SK-N-SH (cell line): ENCODE results near the gene CYP46A1.

Source experiments
- NFIC ChIP-seq: IDR thresholded peaks from 2 replicates; pipeline ENCODE4 v1.4.0; 2012; ENCODE audit warnings: borderline replicate concordance
- SMC3 ChIP-seq: IDR thresholded peaks from 2 replicates; pipeline ENCODE4 v1.6.1; 2012; ENCODE audit warnings: low read depth, low read length, improper control_type of control experiment
- ZBTB33 ChIP-seq: IDR thresholded peaks from 2 replicates; pipeline ENCODE4 v1.4.0; 2012; ENCODE audit warnings: low read depth, borderline replicate concordance
- TF ChIP-seq, protein P1 (sequence below): fragments of 200-600 bp; sonication (generic); IDR thresholded peaks from 2 replicates; pipeline ENCODE4 v1.6.1; 2017; ENCODE audit warnings: antibody characterized with exemption, mild to moderate bottlenecking, moderate library complexity
- TF ChIP-seq, protein P2 (sequence below): IDR thresholded peaks from 2 replicates; pipeline ENCODE4 v1.6.1; 2012; ENCODE audit warnings: mild to moderate bottlenecking, low read depth, low read length, moderate library complexity

DNA sequence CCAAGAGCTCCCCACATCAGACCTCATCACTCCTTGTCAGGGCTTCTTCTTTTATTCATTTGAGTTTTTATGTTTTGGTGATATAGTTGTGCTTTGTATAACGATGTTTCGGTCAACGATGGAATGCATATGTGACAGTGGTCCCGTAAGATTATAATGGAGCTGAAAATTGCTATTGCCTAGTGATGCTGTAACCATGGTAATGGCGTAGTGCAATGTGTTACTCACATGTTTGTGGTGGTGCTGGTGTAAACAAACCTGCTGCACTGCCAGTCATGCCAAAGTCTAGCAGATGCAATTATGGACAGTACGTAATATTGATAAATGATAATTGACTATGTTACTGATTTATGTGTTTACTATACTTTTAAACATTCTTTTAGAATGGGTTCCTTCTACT, 16.3 kb downstream of the CYP46A1 start:
- TF ChIP-seq, protein P1, sequence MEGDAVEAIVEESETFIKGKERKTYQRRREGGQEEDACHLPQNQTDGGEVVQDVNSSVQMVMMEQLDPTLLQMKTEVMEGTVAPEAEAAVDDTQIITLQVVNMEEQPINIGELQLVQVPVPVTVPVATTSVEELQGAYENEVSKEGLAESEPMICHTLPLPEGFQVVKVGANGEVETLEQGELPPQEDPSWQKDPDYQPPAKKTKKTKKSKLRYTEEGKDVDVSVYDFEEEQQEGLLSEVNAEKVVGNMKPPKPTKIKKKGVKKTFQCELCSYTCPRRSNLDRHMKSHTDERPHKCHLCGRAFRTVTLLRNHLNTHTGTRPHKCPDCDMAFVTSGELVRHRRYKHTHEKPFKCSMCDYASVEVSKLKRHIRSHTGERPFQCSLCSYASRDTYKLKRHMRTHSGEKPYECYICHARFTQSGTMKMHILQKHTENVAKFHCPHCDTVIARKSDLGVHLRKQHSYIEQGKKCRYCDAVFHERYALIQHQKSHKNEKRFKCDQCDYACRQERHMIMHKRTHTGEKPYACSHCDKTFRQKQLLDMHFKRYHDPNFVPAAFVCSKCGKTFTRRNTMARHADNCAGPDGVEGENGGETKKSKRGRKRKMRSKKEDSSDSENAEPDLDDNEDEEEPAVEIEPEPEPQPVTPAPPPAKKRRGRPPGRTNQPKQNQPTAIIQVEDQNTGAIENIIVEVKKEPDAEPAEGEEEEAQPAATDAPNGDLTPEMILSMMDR, result no peak
- TF ChIP-seq ZBTB33, result no peak
- no peak for TF ChIP-seq SMC3
- no peak for TF ChIP-seq NFIC
- TF ChIP-seq, protein P2, sequence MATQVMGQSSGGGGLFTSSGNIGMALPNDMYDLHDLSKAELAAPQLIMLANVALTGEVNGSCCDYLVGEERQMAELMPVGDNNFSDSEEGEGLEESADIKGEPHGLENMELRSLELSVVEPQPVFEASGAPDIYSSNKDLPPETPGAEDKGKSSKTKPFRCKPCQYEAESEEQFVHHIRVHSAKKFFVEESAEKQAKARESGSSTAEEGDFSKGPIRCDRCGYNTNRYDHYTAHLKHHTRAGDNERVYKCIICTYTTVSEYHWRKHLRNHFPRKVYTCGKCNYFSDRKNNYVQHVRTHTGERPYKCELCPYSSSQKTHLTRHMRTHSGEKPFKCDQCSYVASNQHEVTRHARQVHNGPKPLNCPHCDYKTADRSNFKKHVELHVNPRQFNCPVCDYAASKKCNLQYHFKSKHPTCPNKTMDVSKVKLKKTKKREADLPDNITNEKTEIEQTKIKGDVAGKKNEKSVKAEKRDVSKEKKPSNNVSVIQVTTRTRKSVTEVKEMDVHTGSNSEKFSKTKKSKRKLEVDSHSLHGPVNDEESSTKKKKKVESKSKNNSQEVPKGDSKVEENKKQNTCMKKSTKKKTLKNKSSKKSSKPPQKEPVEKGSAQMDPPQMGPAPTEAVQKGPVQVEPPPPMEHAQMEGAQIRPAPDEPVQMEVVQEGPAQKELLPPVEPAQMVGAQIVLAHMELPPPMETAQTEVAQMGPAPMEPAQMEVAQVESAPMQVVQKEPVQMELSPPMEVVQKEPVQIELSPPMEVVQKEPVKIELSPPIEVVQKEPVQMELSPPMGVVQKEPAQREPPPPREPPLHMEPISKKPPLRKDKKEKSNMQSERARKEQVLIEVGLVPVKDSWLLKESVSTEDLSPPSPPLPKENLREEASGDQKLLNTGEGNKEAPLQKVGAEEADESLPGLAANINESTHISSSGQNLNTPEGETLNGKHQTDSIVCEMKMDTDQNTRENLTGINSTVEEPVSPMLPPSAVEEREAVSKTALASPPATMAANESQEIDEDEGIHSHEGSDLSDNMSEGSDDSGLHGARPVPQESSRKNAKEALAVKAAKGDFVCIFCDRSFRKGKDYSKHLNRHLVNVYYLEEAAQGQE, result no peak
